ENCODE data around the gene ABCC1. TPM values are rescaled to one million over a fixed set of nuclear protein-coding genes. Genes with fewer than 3 reads are reported as not detected.

Gene ABCC1
- polyA plus RNA-seq, 1 donor (not counting 4 experiments of a cell fraction or from before 2014, with no cell fraction given): 19.4 TPM

- Histone ChIP-seq H3K4me3 (ENCODE audit: control insufficient read depth in 2 of 3, extremely low read depth in 1 of 3, insufficient read depth in 2 of 3, low read depth in 1 of 3, low read length in 3 of 3) (no peak overlapping the region), H3K27ac (ENCODE audit: control insufficient read depth, insufficient read depth, low read length) (no peak overlapping the region), H3K79me2 (ENCODE audit: control insufficient read depth, insufficient read depth, low read length) (peaks cover 66% of the 10 kb centered on the region), H3K9ac (ENCODE audit: control insufficient read depth, extremely low read depth, insufficient read depth, low read length) (no peak overlapping the region), H3K9me1 (ENCODE audit: control insufficient read depth, extremely low read depth, insufficient read depth, low read length) (peaks cover 8% of the 10 kb centered on the region), H4K20me1 (ENCODE audit: control insufficient read depth, extremely low read depth, insufficient read depth, low read length) (no peaks in the 10 kb centered on the region), H2AFZ (ENCODE audit: control insufficient read depth, low read length) (no peak overlapping the region), H3K4me2 (ENCODE audit: control insufficient read depth, extremely low read depth, insufficient read depth, low read depth, low read length) (no peak overlapping the region), H3K36me3 (ENCODE audit: control insufficient read depth in 2 of 2, extremely low read depth in 1 of 2, insufficient read depth in 2 of 2, low read length in 2 of 2) (peaks cover 3 to 6% of the 10 kb centered on the region in 2 experiments), H3K4me1 (ENCODE audit: control insufficient read depth, extremely low read depth, insufficient read depth, low read length) (peaks cover 15% of the 10 kb centered on the region), H3K27me3 (ENCODE audit: control insufficient read depth, extremely low read depth, insufficient read depth, low read length) (no peaks in the 10 kb centered on the region), H3K9me3 (ENCODE audit: control insufficient read depth, low read depth, low read length) (no peaks in the 10 kb centered on the region)
- TF ChIP-seq, protein P1, sequence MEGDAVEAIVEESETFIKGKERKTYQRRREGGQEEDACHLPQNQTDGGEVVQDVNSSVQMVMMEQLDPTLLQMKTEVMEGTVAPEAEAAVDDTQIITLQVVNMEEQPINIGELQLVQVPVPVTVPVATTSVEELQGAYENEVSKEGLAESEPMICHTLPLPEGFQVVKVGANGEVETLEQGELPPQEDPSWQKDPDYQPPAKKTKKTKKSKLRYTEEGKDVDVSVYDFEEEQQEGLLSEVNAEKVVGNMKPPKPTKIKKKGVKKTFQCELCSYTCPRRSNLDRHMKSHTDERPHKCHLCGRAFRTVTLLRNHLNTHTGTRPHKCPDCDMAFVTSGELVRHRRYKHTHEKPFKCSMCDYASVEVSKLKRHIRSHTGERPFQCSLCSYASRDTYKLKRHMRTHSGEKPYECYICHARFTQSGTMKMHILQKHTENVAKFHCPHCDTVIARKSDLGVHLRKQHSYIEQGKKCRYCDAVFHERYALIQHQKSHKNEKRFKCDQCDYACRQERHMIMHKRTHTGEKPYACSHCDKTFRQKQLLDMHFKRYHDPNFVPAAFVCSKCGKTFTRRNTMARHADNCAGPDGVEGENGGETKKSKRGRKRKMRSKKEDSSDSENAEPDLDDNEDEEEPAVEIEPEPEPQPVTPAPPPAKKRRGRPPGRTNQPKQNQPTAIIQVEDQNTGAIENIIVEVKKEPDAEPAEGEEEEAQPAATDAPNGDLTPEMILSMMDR (optimal IDR thresholded peaks at IDR 0.05 in 1 of 3, IDR thresholded peaks at IDR 0.05 in 1 of 3, conservative IDR thresholded peaks at IDR 0.05 in 1 of 3; ENCODE audit: extremely low read depth in 1 of 3, insufficient read depth in 2 of 3, low read length in 3 of 3): no peak
- no peak for TF ChIP-seq EZH2 (IDR thresholded peaks at IDR 0.05; ENCODE audit: low read length)
- dilution Hi-C loops (cut with MboI; ENCODE audit: extremely low pct_ligation_motif_present, low sequenced_read_pairs): loop anchor here (25.0 kb wide), 1 partner anchor 106 kb away; the partner anchor contains the start of gene CEP20
- no peak for DNase-seq (ENCODE audit: low read depth, low spot score)
- FAIRE-seq: no peak
Measured at GRCh38 chr16:15993541-15993940, 44.1 kb downstream of the ABCC1 start.

- FAIRE-seq (no peak), DNase-seq (ENCODE audit: low read depth, low spot score) (no peak)
- dilution Hi-C loops (cut with MboI; ENCODE audit: extremely low pct_ligation_motif_present, low sequenced_read_pairs): loop anchor here (25.0 kb wide), 1 partner anchor 107 kb away; the partner anchor contains the start of gene CEP20
- H3K4me2 ChIP-seq (ENCODE audit: control insufficient read depth, extremely low read depth, insufficient read depth, low read depth, low read length): no peak overlapping the region
- no peak overlapping the region for H3K27ac ChIP-seq (ENCODE audit: control insufficient read depth, insufficient read depth, low read length)
- no peak overlapping the region for H3K9ac ChIP-seq (ENCODE audit: control insufficient read depth, extremely low read depth, insufficient read depth, low read length)
- peaks cover 63% of the 10 kb centered on the region for H3K79me2 ChIP-seq (ENCODE audit: control insufficient read depth, insufficient read depth, low read length)
- peaks cover 8% of the 10 kb centered on the region for H3K9me1 ChIP-seq (ENCODE audit: control insufficient read depth, extremely low read depth, insufficient read depth, low read length)
- H3K36me3 ChIP-seq (ENCODE audit: control insufficient read depth in 2 of 2, extremely low read depth in 1 of 2, insufficient read depth in 2 of 2, low read length in 2 of 2): peaks cover 3 to 6% of the 10 kb centered on the region in 2 experiments
- peaks cover 10% of the 10 kb centered on the region for H3K4me1 ChIP-seq (ENCODE audit: control insufficient read depth, extremely low read depth, insufficient read depth, low read length)
- H3K9me3 ChIP-seq (ENCODE audit: control insufficient read depth, low read depth, low read length): no peaks in the 10 kb centered on the region
- no peak overlapping the region for H3K4me3 ChIP-seq (ENCODE audit: control insufficient read depth in 2 of 3, extremely low read depth in 1 of 3, insufficient read depth in 2 of 3, low read depth in 1 of 3, low read length in 3 of 3)
- H2AFZ ChIP-seq (ENCODE audit: control insufficient read depth, low read length): no peak overlapping the region
- H3K27me3 ChIP-seq (ENCODE audit: control insufficient read depth, extremely low read depth, insufficient read depth, low read length): no peaks in the 10 kb centered on the region
- no peaks in the 10 kb centered on the region for H4K20me1 ChIP-seq (ENCODE audit: control insufficient read depth, extremely low read depth, insufficient read depth, low read length)
- TF ChIP-seq EZH2 (IDR thresholded peaks at IDR 0.05; ENCODE audit: low read length): no peak
- TF ChIP-seq, protein P1 (optimal IDR thresholded peaks at IDR 0.05 in 1 of 3, IDR thresholded peaks at IDR 0.05 in 1 of 3, conservative IDR thresholded peaks at IDR 0.05 in 1 of 3; ENCODE audit: extremely low read depth in 1 of 3, insufficient read depth in 2 of 3, low read length in 3 of 3): no peak
Measured at GRCh38 chr16:15993946-15994665, 44.7 kb downstream of the ABCC1 start.
